Ovary (tissue), 9 donors: ENCODE measurements around the gene ZC3H10. TPM values are rescaled to one million over a fixed set of nuclear protein-coding genes. Genes with fewer than 3 reads are reported as not detected.

Experiments
- DNase-seq, 5 donors: peaks; one replicate each; pipeline ENCODE4 v3.0.0-alpha.2; 2019 to 2020
- H3K27ac ChIP-seq, 2 donors: fragments of 200-600 bp; one replicate each; pipeline versions ENCODE4 v1.5.1 to v1.8.0; 2019 to 2022
- H3K27me3 ChIP-seq: fragments of 200-600 bp; one replicate; pipeline ENCODE4 v1.8.0; 2022
- H3K36me3 ChIP-seq: fragments of 200-600 bp; sonication (generic); one replicate; pipeline ENCODE4 v1.5.1; 2019
- H3K4me1 ChIP-seq: one replicate; pipeline ENCODE4 v1.8.1; 2013; ENCODE audit warnings: mild to moderate bottlenecking, moderate library complexity; ENCODE audit not compliant: insufficient read depth
- H3K4me3 ChIP-seq: fragments of 200-600 bp; sonication (generic); one replicate; pipeline ENCODE4 v1.5.1; 2017
- H3K9me3 ChIP-seq, 2 donors: fragments of 200-600 bp in 1 of 2; sonication (generic) in 1 of 2; one replicate each; pipeline versions ENCODE4 v1.5.1 to v1.8.1; 2013 to 2019; ENCODE audit warnings: mild to moderate bottlenecking in 1 of 2, moderate library complexity in 1 of 2
- EP300 ChIP-seq: sonication (generic); formaldehyde crosslinking; IDR thresholded peaks from one replicate; pipeline ENCODE4 v1.6.1; 2017; ENCODE audit warnings: antibody characterized with exemption
- POLR2A ChIP-seq: fragments of 450-650 bp; IDR thresholded peaks from one replicate; pipeline ENCODE4 v1.6.1; 2017; ENCODE audit warnings: antibody characterized with exemption, mild to moderate bottlenecking, moderate library complexity
- WGBS, 3 donors: extraction: QIAGEN DNeasy Blood & Tissue Kit in 1 of 3; methylation state at CpG; one replicate each; pipeline versions ENCODE4 v1.1.5 to v1.1.7; 2013 to 2017; 5-methylcytosine and 5-hydroxymethylcytosine counted together
- intact Hi-C, 4 donors: fragments of 100-400 bp; cut with DNase I; formaldehyde crosslinking; loops; one replicate each; pipeline versions ENCODE4 v1.11.0 to v1.15.1; 2022 to 2023
- polyA plus RNA-seq, 2 donors: library from polyadenylated mRNA; stranded (reverse); fragments of 200-250 nt in 1 of 2; fragments of 350-450 nt in 1 of 2; fragmentation: Illumina TruSeq in 1 of 2; extraction: RNeasy Lipid Tissue Mini Kit (QIAGEN cat#74804) in 1 of 2; gene quantifications; one replicate each; pipeline ENCODE4 v1.2.3, GENCODE V29; 2013 to 2014
- total RNA-seq, 7 donors: library from RNA; depleted of rRNA in 2 of 7; stranded (reverse); fragments of >200 nt in 2 of 7; fragmentation: NEBNext Ultra II Directional in 3 of 7; extraction: Animal tissue kit (Norgen Biotek cat#: 25700) in 3 of 7; gene quantifications; one replicate each; pipeline versions ENCODE4 v1.1.0 to v1.2.4, GENCODE V29; 2016 to 2023
- TF ChIP-seq, protein P1 (sequence below), 3 donors: fragments of 450-650 bp in 2 of 3; fragments of 200-600 bp in 1 of 3; IDR thresholded peaks; one replicate each; pipeline versions ENCODE4 v1.5.1 to v1.8.0; 2016 to 2022; ENCODE audit warnings: antibody characterized with exemption in 3 of 3, mild to moderate bottlenecking in 1 of 3
- donor health status: DM: no; HTN: no; CAD: no; lungs with moderate emphysema.
- donor health status: DM: no; HTN: no; CAD: no.
- donor health status: Bipolar disorder and iron deficiency.
- donor health status: DM: yes; HTN: yes; CAD: no.
- donor health status: DM: no; HTN: no; CAD: no.
- donor health status: DM: yes; HTN: yes; CAD: no.

The ZC3H10 gene
- total and polyA plus RNA-seq, 9 donors: 1.8 to 14.7 (median 9.0) TPM

DNA sequence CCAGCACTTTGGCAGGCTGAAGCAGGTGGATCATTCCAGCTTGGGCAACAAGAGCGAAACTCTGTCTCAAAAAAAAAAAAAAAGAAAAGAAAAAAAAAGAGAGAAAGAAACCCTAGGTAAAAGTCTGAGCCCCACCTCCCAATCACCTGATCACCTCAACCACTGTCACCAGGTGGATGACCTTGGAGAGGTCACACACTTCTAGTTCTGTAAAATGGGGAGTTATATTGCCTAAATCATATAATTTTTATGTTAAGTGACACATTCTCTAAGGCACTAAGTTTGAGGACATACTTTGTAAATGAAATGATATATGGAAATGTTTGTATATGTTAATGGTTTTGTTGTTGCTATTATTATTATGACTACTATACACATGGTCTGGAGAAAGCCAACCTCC lies 39.6 kb upstream of the ZC3H10 start:
- intact Hi-C loops: no loop called here
- DNase-seq: no peak
- 92 to 100% (median 97%) methylated on average over 1 of the region's 1 CpG for WGBS, 3 donors
- Histone ChIP-seq H3K9me3 (no peaks in the 10 kb centered on the region), H3K27me3 (no peaks in the 10 kb centered on the region), H3K4me3 (no peak overlapping the region), H3K27ac (no peak overlapping the region), H3K4me1 (peaks cover 5% of the 10 kb centered on the region), H3K36me3 (no peaks in the 10 kb centered on the region)
- TF ChIP-seq EP300: no peak
- TF ChIP-seq, protein P1, sequence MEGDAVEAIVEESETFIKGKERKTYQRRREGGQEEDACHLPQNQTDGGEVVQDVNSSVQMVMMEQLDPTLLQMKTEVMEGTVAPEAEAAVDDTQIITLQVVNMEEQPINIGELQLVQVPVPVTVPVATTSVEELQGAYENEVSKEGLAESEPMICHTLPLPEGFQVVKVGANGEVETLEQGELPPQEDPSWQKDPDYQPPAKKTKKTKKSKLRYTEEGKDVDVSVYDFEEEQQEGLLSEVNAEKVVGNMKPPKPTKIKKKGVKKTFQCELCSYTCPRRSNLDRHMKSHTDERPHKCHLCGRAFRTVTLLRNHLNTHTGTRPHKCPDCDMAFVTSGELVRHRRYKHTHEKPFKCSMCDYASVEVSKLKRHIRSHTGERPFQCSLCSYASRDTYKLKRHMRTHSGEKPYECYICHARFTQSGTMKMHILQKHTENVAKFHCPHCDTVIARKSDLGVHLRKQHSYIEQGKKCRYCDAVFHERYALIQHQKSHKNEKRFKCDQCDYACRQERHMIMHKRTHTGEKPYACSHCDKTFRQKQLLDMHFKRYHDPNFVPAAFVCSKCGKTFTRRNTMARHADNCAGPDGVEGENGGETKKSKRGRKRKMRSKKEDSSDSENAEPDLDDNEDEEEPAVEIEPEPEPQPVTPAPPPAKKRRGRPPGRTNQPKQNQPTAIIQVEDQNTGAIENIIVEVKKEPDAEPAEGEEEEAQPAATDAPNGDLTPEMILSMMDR (IDR thresholded peaks at IDR 0.05): no peak
- TF ChIP-seq POLR2A: no peak

- Histone ChIP-seq H3K36me3 (no peaks in the 10 kb centered on the region), H3K4me1 (peaks cover 5% of the 10 kb centered on the region), H3K4me3 (peak overlapping the region; percentile 33), H3K9me3 (no peaks in the 10 kb centered on the region), H3K27ac (peak overlapping the region in 1 of 2 donors; percentile 7), H3K27me3 (no peaks in the 10 kb centered on the region)
- intact Hi-C loops: no loop called here
- TF ChIP-seq, protein P1 (IDR thresholded peaks at IDR 0.05): peak; percentile 35 to 69 (median 64)
- TF ChIP-seq POLR2A: no peak
- WGBS, 3 donors: 1 to 3% (median 2%) methylated on average over 38 to 50 of the region's 50 CpGs
- peak; percentile 77 to 89 (median 84) for DNase-seq
Measured at GRCh38 chr12:56078931-56079722, 38.9 kb upstream of the ZC3H10 start.

DNA sequence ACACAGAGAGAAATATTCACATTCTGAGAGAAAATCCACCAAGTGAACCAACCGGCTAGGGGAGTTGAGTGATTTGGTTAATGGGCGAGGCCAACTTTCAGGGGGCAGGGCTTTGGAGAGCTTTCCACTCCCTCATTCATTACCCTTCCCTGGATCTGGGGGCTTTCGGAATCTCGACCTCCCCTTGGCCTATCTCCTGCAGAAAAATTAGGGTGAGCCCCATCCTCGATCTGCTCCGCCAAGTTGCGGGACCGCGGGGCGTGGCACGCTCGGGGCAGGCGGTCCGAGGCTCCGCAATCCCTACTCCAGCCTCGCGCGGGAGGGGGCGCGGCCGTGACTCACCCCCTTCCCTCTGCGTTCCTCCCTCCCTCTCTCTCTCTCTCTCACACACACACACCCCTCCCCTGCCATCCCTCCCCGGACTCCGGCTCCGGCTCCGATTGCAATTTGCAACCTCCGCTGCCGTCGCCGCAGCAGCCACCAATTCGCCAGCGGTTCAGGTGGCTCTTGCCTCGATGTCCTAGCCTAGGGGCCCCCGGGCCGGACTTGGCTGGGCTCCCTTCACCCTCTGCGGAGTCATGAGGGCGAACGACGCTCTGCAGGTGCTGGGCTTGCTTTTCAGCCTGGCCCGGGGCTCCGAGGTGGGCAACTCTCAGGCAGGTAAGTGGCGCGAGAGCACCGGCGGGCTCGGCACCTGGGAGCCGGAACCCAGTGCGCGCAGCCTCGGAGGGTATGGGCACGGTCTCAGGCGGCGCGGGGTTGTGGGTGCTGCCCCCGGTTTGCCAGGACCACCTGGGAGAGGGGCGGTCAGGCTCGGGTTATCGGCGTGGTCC lies 38.1 kb upstream of the ZC3H10 start, which contains the start of gene ERBB3:
ERBB3 (plus strand) TSS at position 443 of the 833 bp plus-strand sequence; CDS start at position 579, 136 bp downstream.
- peak within 1 kb of the TSS; percentile 33 for H3K4me3 ChIP-seq

GRCh38 chr12:56080556-56081138 lies 37.4 kb upstream of the ZC3H10 start:
- Histone ChIP-seq H3K4me1 (peaks cover 5% of the 10 kb centered on the region), H3K4me3 (peak overlapping the region; percentile 33), H3K36me3 (no peaks in the 10 kb centered on the region), H3K27me3 (no peaks in the 10 kb centered on the region), H3K27ac (no peak overlapping the region), H3K9me3 (no peaks in the 10 kb centered on the region)
- intact Hi-C loops: no loop called here
- 15 to 32% (median 19%) methylated on average over 20 of the region's 20 CpGs for WGBS, 3 donors
- no peak for DNase-seq
- TF ChIP-seq EP300: no peak
- no peak for TF ChIP-seq POLR2A
- TF ChIP-seq, protein P1 (IDR thresholded peaks at IDR 0.05): no peak

More for the DNA sequence above, 38.1 kb upstream of the ZC3H10 start, which contains the start of gene ERBB3:
- peak; percentile 63 to 82 (median 77) for DNase-seq
- H3K27me3 ChIP-seq: no peaks in the 10 kb centered on the region
- no peak for TF ChIP-seq POLR2A
- TF ChIP-seq, protein P1 (IDR thresholded peaks at IDR 0.05): peak in 2 of 3 donors; percentile 13 to 17
- WGBS, 3 donors: 0 to 2% (median 1%) methylated on average over 49 to 59 of the region's 59 CpGs
- H3K9me3 ChIP-seq: no peaks in the 10 kb centered on the region
- H3K36me3 ChIP-seq: no peaks in the 10 kb centered on the region
- intact Hi-C loops: no loop called here
- H3K27ac ChIP-seq: peak within 1 kb of the TSS in 1 of 2 donors; percentile 7
- peaks cover 5% of the 10 kb centered on the region for H3K4me1 ChIP-seq
